ENCODE measurements around the gene CDH4. TPM values are rescaled to one million over a fixed set of nuclear protein-coding genes. Genes with fewer than 3 reads are reported as not detected.

The CDH4 gene
- total RNA-seq, 1 donor from 2014 or later = 0.06 TPM

DNA sequence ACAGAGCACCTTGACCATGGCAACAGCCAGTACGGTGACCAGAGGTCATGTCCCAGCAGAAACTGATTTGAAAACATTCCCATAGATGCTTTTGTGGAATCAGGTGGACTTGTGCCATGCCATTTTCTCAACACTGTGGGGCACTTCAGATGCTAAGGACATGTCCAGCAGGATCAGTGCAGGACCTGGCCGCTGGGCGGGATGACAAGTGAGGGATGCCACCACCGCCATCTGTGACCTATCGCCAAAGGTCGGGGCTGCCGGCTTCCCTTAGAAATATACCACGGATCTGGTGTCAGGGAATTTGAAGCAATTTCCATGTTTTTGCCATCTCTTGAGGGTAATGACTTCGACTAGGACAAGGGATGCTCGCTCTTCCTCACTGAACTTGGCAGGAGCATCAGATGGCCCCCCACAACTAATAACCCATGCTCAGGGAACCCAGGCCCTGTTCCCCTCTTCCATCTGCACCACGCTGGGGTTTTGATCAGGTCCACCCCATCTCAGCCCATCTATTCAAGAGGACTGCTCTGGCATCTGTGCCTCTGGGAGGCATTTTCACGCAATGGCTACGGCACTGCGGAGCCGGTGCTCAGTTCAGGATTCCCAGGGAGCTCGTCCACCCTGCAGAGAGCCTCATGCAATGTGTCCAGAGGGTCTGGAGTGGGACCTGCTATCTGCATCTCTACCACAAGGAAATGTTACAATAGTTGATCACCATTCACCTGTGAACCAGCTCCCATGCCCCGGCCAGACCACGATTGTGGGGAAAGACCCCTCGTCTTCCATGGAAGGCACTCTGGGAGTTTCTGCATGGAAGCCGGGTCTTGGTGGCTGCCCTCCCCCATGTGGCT lies 511.1 kb downstream of the CDH4 start:
- no peaks in the 10 kb centered on the region for H3K9me3 ChIP-seq
- no peak for ATAC-seq
- no peaks in the 10 kb centered on the region for H3K4me1 ChIP-seq
- TF ChIP-seq, protein P1, sequence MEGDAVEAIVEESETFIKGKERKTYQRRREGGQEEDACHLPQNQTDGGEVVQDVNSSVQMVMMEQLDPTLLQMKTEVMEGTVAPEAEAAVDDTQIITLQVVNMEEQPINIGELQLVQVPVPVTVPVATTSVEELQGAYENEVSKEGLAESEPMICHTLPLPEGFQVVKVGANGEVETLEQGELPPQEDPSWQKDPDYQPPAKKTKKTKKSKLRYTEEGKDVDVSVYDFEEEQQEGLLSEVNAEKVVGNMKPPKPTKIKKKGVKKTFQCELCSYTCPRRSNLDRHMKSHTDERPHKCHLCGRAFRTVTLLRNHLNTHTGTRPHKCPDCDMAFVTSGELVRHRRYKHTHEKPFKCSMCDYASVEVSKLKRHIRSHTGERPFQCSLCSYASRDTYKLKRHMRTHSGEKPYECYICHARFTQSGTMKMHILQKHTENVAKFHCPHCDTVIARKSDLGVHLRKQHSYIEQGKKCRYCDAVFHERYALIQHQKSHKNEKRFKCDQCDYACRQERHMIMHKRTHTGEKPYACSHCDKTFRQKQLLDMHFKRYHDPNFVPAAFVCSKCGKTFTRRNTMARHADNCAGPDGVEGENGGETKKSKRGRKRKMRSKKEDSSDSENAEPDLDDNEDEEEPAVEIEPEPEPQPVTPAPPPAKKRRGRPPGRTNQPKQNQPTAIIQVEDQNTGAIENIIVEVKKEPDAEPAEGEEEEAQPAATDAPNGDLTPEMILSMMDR (IDR thresholded peaks at IDR 0.05) = no peak
- intact Hi-C loops (cut with DNase I) = no loop called here
- H3K4me3 ChIP-seq = no peak overlapping the region
- H3K27me3 ChIP-seq (ENCODE audit: low read depth) = peaks cover 18% of the 10 kb centered on the region
- no peak for DNase-seq
- no peaks in the 10 kb centered on the region for H3K36me3 ChIP-seq
- no peak overlapping the region for H3K27ac ChIP-seq

DNA sequence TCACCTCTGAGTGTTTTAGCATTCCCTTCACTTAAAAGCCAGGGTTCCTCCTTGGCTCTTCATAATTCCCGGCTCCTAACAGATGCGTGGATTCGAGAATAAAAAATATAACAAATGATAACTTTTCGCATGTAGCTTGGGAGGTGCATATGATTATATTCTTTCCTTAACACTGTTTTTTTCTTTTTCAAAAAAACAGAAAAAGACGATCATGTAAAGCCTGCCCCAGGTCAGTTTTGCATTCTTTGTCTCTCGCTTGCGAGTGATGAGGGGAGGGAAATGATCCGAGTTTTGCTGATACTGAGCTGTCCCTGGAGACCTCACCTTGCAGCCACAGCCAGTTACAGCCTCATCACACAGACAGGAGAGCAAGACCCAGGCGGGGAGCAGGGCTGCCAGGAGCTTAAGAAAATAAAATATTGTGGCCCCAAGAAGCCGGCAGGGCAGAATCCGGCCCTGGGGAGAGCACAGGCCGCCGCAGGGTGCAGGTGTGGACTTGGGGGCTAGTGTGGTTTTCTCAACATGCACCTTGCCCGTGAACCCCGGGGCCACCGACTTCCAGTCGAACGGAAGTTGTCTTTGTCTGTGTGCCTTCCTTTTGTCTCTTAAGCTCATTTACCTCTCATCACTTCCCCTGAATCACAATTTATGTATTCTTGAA lies 511.8 kb downstream of the CDH4 start:
- H3K4me3 ChIP-seq = no peak overlapping the region
- DNase-seq (no peak), ATAC-seq (no peak)
- H3K27ac ChIP-seq = no peak overlapping the region
- H3K4me1 ChIP-seq = no peaks in the 10 kb centered on the region
- peaks cover 15% of the 10 kb centered on the region for H3K27me3 ChIP-seq (ENCODE audit: low read depth)
- TF ChIP-seq, protein P1 (IDR thresholded peaks at IDR 0.05) = no peak
- intact Hi-C loops (cut with DNase I) = no loop called here
- no peaks in the 10 kb centered on the region for H3K9me3 ChIP-seq
- no peaks in the 10 kb centered on the region for H3K36me3 ChIP-seq

DNA sequence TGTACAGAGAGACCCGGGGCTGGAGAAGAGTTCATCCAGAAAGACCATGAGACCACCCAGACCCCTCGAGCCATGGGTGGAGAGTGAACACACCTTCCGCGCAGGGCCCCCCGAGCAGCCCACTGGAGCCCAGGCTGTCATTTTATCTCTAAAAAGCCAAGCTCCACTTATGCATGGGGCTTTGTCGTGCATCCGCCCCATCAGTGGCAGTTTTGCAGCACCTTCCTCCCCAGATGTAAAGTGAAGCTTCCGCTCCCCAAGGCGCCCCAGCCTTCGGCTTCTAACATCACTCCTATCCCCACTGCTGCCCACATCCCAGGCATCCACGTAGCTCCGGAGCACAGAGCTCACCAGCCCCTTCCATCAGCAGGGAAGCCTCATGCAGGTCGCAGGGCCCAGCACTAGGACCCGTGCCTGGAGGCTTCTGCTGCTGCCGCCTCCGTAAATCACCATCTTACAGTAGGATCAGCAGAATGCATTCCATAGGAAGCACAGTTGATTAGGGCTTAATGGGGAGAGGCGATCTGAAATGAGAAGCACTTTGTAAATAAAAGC lies 512.5 kb downstream of the CDH4 start:
- DNase-seq (no peak), ATAC-seq (no peak)
- Histone ChIP-seq H3K4me1 (no peaks in the 10 kb centered on the region), H3K27ac (no peak overlapping the region), H3K27me3 (ENCODE audit: low read depth) (peaks cover 21% of the 10 kb centered on the region), H3K36me3 (no peaks in the 10 kb centered on the region), H3K9me3 (no peaks in the 10 kb centered on the region), H3K4me3 (no peak overlapping the region)
- intact Hi-C loops (cut with DNase I) = no loop called here
- TF ChIP-seq, protein P1 (IDR thresholded peaks at IDR 0.05) = no peak

DNA sequence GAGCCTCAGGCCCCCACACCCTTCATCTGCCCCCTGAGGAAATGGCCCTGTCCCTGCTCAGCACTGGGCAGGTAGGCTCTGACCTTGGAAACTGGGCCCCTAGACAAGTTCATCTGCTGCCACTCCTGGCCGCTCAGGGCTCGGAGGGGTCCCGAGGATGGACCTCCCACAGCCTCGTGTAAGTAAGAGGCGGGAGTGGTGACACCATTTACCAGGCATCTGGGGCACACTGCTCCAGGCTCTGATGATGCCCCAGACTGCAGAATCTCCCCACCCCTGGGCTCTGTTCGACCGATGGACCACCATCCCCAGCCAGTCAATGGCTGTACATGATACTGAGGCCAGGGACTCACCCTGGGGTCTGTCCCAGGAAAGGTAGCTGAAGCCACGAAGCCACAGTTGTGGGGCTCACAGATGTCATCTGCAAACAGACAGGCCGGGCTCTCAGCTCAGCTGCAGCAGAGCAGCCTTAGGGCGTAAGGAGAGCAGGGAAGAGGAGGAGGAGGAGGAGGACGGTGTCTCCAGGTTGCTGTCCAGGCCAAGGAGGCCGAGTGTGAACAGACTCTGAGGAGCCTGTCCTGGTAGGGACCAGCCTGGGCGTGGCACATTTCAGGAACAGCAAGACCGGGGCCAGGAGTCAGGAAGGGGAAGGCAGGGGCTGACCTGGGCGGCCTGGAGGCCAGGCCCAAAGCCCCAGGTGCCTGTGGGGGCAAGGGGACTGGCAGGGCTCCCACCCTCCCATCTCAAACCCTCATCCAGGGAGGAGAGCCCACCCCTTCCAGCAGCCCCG lies 513.2 kb downstream of the CDH4 start:
- H3K9me3 ChIP-seq = no peaks in the 10 kb centered on the region
- ATAC-seq (no peak), DNase-seq (no peak)
- no peak overlapping the region for H3K4me3 ChIP-seq
- no peaks in the 10 kb centered on the region for H3K36me3 ChIP-seq
- H3K27ac ChIP-seq = no peak overlapping the region
- intact Hi-C loops (cut with DNase I) = no loop called here
- TF ChIP-seq, protein P1 (IDR thresholded peaks at IDR 0.05) = no peak
- H3K4me1 ChIP-seq = no peaks in the 10 kb centered on the region
- H3K27me3 ChIP-seq (ENCODE audit: low read depth) = peaks cover 21% of the 10 kb centered on the region
